IMR-90 (cell line): ENCODE measurements around the gene LYPD6B. TPM values are rescaled to one million over a fixed set of nuclear protein-coding genes. Genes with fewer than 3 reads are reported as not detected.

ENCODE experiments used
- ATAC-seq: fragments of 200-7000 bp; cut with Tn5 transposase; 2 replicates; pipeline ENCODE4 v1.9.1; 2020; ENCODE audit warnings: low read depth, mild to moderate bottlenecking, moderate library complexity
- BruUV-seq: library from RNA; stranded (reverse); fragments of 400-500 nt; replicated peaks from 2 replicates; lab custom pipeline; 2021; lab: Mats Ljungman, UMichigan
- CTCF ChIA-PET: fragments of 300-600 bp; formaldehyde crosslinking; extraction: SDS; loops from one replicate; lab custom pipeline; 2021; ENCODE audit warnings: antibody characterized with exemption; lab: Yijun Ruan, JAX
- POLR2A ChIA-PET: fragments of 300-600 bp; sonication (Branson Sonifier 250); formaldehyde crosslinking; loops from one replicate; lab custom pipeline; 2022; ENCODE audit warnings: antibody characterized with exemption; ENCODE audit not compliant: unreplicated experiment; lab: Charles Lee
- DNase-seq: peaks from one replicate; pipeline ENCODE4 v3.0.0; 2013
- H2AFZ ChIP-seq: replicated peaks from 2 replicates; pipeline ENCODE3; 2013; ENCODE audit warnings: low read length, mild to moderate bottlenecking; ENCODE audit not compliant: poor library complexity
- H2AK5ac ChIP-seq: 2 replicates; pipeline ENCODE4 v1.6.1; 2013; ENCODE audit warnings: low read depth, low read length, inconsistent platforms
- H2AK9ac ChIP-seq: replicated peaks from 2 replicates; pipeline ENCODE3; 2013; ENCODE audit warnings: mild to moderate bottlenecking, low read depth, low read length, moderate library complexity; ENCODE audit not compliant: poor library complexity
- H2BK120ac ChIP-seq: 2 replicates; pipeline ENCODE4 v1.6.1; 2013; ENCODE audit warnings: low read depth, low read length, inconsistent platforms
- H2BK15ac ChIP-seq: 3 replicates; pipeline ENCODE4 v1.6.1; 2013; ENCODE audit warnings: low read depth, low read length, inconsistent platforms
- H2BK20ac ChIP-seq: 2 replicates; pipeline ENCODE4 v1.6.1; 2013; ENCODE audit warnings: low read depth, mild to moderate bottlenecking, inconsistent platforms, low read length, moderate library complexity
- H2BK5ac ChIP-seq: 2 replicates; pipeline ENCODE4 v1.6.1; 2013; ENCODE audit warnings: mild to moderate bottlenecking, low read depth, low read length, inconsistent platforms; ENCODE audit not compliant: poor library complexity, severe bottlenecking
- H3K14ac ChIP-seq: replicated peaks from 2 replicates; pipeline ENCODE4 v1.6.1; 2013; ENCODE audit warnings: low read depth, low read length, inconsistent platforms
- H3K18ac ChIP-seq: 2 replicates; pipeline ENCODE4 v1.6.1; 2013; ENCODE audit warnings: low read depth, low read length, control low read depth
- H3K23ac ChIP-seq: 2 replicates; pipeline ENCODE4 v1.6.1; 2013; ENCODE audit warnings: low read depth, low read length, inconsistent platforms
- H3K27ac ChIP-seq: 2 replicates; pipeline ENCODE4 v1.5.1; 2013; ENCODE audit warnings: mild to moderate bottlenecking, control low read depth, low read length; ENCODE audit not compliant: insufficient read depth
- H3K27me3 ChIP-seq: 2 replicates; pipeline ENCODE4 v1.6.1; 2013; ENCODE audit warnings: low read length; ENCODE audit not compliant: control insufficient read depth, insufficient read depth
- H3K36me3 ChIP-seq: 2 replicates; pipeline ENCODE4 v1.6.1; 2013; ENCODE audit warnings: low read length, mixed read lengths; ENCODE audit not compliant: control insufficient read depth, insufficient read depth
- H3K4ac ChIP-seq: 2 replicates; pipeline ENCODE4 v1.6.1; 2013; ENCODE audit warnings: low read depth, low read length, inconsistent platforms
- H3K4me1 ChIP-seq: 2 replicates; pipeline ENCODE4 v1.6.1; 2013; ENCODE audit warnings: low read length, mixed read lengths; ENCODE audit not compliant: control insufficient read depth, insufficient read depth
- H3K4me2 ChIP-seq: 2 replicates; pipeline ENCODE4 v1.6.1; 2013; ENCODE audit warnings: low read depth, mild to moderate bottlenecking, control low read depth, low read length, moderate library complexity
- H3K4me3 ChIP-seq: 2 replicates; pipeline ENCODE4 v1.5.1; 2013; ENCODE audit warnings: low read depth, mild to moderate bottlenecking, control low read depth, low read length, moderate library complexity; ENCODE audit not compliant: insufficient read depth
- H3K56ac ChIP-seq: 2 replicates; pipeline ENCODE4 v1.6.1; 2013; ENCODE audit warnings: low read length, inconsistent platforms; ENCODE audit not compliant: insufficient read depth; ENCODE audit errors: extremely low read depth
- H3K79me1 ChIP-seq, 2 experiments: 2 replicates each; pipeline ENCODE4 v1.6.1; 2013; ENCODE audit warnings: low read length in 2 of 2, inconsistent platforms in 1 of 2, low read depth in 1 of 2
- H3K9ac ChIP-seq: 2 replicates; pipeline ENCODE4 v1.6.1; 2013; ENCODE audit warnings: low read depth, low read length, control low read depth
- H3K9me1 ChIP-seq: 2 replicates; pipeline ENCODE4 v1.6.1; 2013; ENCODE audit warnings: low read length, inconsistent platforms; ENCODE audit not compliant: insufficient read depth
- H3K9me3 ChIP-seq: 2 replicates; pipeline ENCODE4 v1.6.1; 2013; ENCODE audit warnings: low read length; ENCODE audit not compliant: control insufficient read depth, insufficient read depth
- H4K20me1 ChIP-seq: 2 replicates; pipeline ENCODE4 v1.6.1; 2013; ENCODE audit warnings: low read length, inconsistent platforms; ENCODE audit not compliant: insufficient read depth
- H4K5ac ChIP-seq: 2 replicates; pipeline ENCODE4 v1.6.1; 2013; ENCODE audit warnings: mild to moderate bottlenecking, low read depth, low read length, control low read depth
- H4K8ac ChIP-seq, 2 experiments: 2 replicates each; pipeline ENCODE4 v1.6.1; 2013; ENCODE audit warnings: low read depth in 2 of 2, low read length in 2 of 2, control low read depth in 1 of 2, inconsistent platforms in 1 of 2
- H4K91ac ChIP-seq: 2 replicates; pipeline ENCODE4 v1.6.1; 2013; ENCODE audit warnings: low read depth, low read length, inconsistent platforms; ENCODE audit not compliant: insufficient read depth
- CEBPB ChIP-seq: IDR thresholded peaks from 2 replicates; pipeline ENCODE4 v1.6.1; 2012; ENCODE audit warnings: low read depth, low read length, improper control_type of control experiment
- CHD1 ChIP-seq: IDR thresholded peaks from 2 replicates; pipeline ENCODE4 v1.6.1; 2012; ENCODE audit warnings: low read depth, low read length, improper control_type of control experiment
- MAFK ChIP-seq: IDR thresholded peaks from 2 replicates; pipeline ENCODE4 v1.6.1; 2012; ENCODE audit warnings: low read depth, low read length, improper control_type of control experiment
- NFE2L2 ChIP-seq: fragments of 150-350 bp; IDR thresholded peaks from 2 replicates; pipeline ENCODE4 v1.6.1; 2016; ENCODE audit warnings: low read depth, mild to moderate bottlenecking, low read length
- WGBS, 2 experiments: methylation state at CpG; one replicate each; pipeline versions ENCODE4 v1.1.5 to v1.1.7; 2013; ENCODE audit warnings: missing lambda C conversion rate in 2 of 2; ENCODE audit not compliant: insufficient read length in 1 of 2; ENCODE audit errors: extremely low coverage in 2 of 2; 5-methylcytosine and 5-hydroxymethylcytosine counted together
- dilution Hi-C: fragments of 300-500 bp; cut with HindIII; formaldehyde crosslinking; loops from one replicate; pipeline ENCODE4 v1.14.3; 2018; ENCODE audit warnings: low sequenced_read_pairs; ENCODE audit not compliant: unreplicated experiment
- in situ Hi-C: fragments of 300-500 bp; cut with MboI; formaldehyde crosslinking; loops from 3 replicates; pipeline ENCODE4 v1.14.3; 2019; ENCODE audit warnings: low sequenced_read_pairs, inconsistent platforms, mixed read lengths
- intact Hi-C: fragments of 100-400 bp; cut with micrococcal nuclease; formaldehyde crosslinking; loops from 2 replicates; pipeline ENCODE4 v1.10.0; 2022
- polyA plus RNA-seq, 3 experiments: library from polyadenylated mRNA; depleted of rRNA; stranded (reverse); fragments of >200 nt; gene quantifications; 2 replicates each; pipeline ENCODE4 v1.2.3, GENCODE V29; 2012; ENCODE audit warnings: low replicate concordance in 1 of 3
- total RNA-seq: library from RNA; depleted of rRNA; stranded (reverse); fragments of >200 nt; gene quantifications from 2 replicates; pipeline ENCODE4 v1.2.3, GENCODE V29; 2012
- TF ChIP-seq, protein P1 (sequence below): fragments of 150-350 bp; IDR thresholded peaks from 2 replicates; pipeline ENCODE4 v1.6.1; 2017; ENCODE audit warnings: mild to moderate bottlenecking, antibody characterized with exemption, low read length, low read depth

LYPD6B gene
- total and polyA plus RNA-seq, 2 of the 4 experiments (the other 2 are of a cell fraction): 0.05 TPM; not detected in 1

- in situ Hi-C loops: no loop called here
These were observed 197.9 kb downstream of the LYPD6B start for GRCh38 chr2:149236410-149236809.

More at GRCh38 chr2:149236410-149236809, 197.9 kb downstream of the LYPD6B start:
- H2BK20ac ChIP-seq: no peak overlapping the region
- TF ChIP-seq MAFK (no peak), NFE2L2 (no peak), CEBPB (no peak), CHD1 (no peak)
- TF ChIP-seq, protein P1, sequence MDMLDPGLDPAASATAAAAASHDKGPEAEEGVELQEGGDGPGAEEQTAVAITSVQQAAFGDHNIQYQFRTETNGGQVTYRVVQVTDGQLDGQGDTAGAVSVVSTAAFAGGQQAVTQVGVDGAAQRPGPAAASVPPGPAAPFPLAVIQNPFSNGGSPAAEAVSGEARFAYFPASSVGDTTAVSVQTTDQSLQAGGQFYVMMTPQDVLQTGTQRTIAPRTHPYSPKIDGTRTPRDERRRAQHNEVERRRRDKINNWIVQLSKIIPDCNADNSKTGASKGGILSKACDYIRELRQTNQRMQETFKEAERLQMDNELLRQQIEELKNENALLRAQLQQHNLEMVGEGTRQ: no peak
- H3K27ac ChIP-seq: no peak overlapping the region
- dilution Hi-C loops: no loop called here
- no peak overlapping the region for H2AK5ac ChIP-seq
- H3K79me1 ChIP-seq: no peaks in the 10 kb centered on the region
- no peak overlapping the region for H2BK5ac ChIP-seq
- H4K8ac ChIP-seq: no peak overlapping the region
- no peak overlapping the region for H3K4ac ChIP-seq
- no peak overlapping the region for H3K14ac ChIP-seq
- no peak overlapping the region for H3K18ac ChIP-seq
- H3K4me1 ChIP-seq: no peaks in the 10 kb centered on the region
- H2AK9ac ChIP-seq: no peak overlapping the region
- H3K23ac ChIP-seq: no peak overlapping the region
- H2AFZ ChIP-seq: no peak overlapping the region
- no peak overlapping the region for H2BK120ac ChIP-seq
- intact Hi-C loops: no loop called here
- no peak overlapping the region for H3K56ac ChIP-seq
- no peaks in the 10 kb centered on the region for H3K27me3 ChIP-seq
- no peak overlapping the region for H3K4me2 ChIP-seq
- ChIA-PET POLR2A (no interaction called here), CTCF (no interaction called here)
- H3K36me3 ChIP-seq: no peaks in the 10 kb centered on the region
- WGBS, 2 experiments: 29% methylated on average over 1 of the region's 2 CpGs; no CpG with 5 or more reads in 1 of the 2 experiments
- no peak overlapping the region for H4K5ac ChIP-seq
- H3K9me1 ChIP-seq: no peaks in the 10 kb centered on the region
- no TSS peak for BruUV-seq
- H2BK15ac ChIP-seq: no peak overlapping the region
- no peak for ATAC-seq
- H3K4me3 ChIP-seq: no peak overlapping the region
- H4K91ac ChIP-seq: no peak overlapping the region
- DNase-seq: no peak
- H3K9ac ChIP-seq: no peak overlapping the region
- no peaks in the 10 kb centered on the region for H4K20me1 ChIP-seq
- no peaks in the 10 kb centered on the region for H3K9me3 ChIP-seq
